ENCODE results near the gene PHYHIPL. TPM values are rescaled to one million over a fixed set of nuclear protein-coding genes. Genes with fewer than 3 reads are reported as not detected.

Gene PHYHIPL
- not detected in 2 replicates for total RNA-seq

DNA sequence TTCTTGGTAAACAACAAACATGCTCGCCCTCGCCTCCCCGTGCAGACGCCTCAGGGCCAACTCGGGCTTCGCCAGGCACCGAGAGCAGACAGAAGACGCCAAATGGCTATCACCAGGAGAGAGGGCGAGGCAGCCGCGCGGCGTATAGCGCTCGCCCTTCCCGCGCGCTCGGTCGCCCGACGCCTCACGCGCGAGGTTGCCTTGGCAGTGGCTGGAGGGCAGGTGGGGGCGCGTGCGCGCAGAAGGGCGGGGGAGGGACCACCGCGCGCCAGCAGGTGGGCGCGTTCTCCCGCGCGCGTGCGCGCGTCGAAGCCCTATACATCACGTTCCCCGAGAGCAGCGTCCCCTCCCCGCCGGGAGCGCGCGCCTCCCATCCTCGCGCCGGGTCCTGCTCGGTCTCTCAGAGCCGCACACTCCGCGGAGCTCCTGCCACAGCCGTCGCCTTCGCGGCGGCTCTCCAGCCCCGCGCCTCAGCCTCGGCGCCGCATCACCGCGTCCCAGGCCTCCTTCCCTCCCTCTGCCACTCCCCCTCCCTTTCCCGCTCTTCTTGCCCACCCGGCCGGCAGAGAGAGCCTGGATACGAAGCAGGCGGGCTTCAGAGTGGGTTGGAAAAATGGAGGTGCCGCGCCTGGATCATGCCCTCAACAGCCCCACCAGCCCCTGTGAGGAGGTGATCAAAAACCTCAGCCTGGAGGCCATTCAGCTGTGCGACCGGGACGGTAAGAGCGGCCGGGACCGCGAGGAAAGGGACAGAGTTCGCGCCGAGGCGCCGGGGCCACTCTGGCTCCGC, at the start of gene PHYHIPL:
Gene PHYHIPL, plus strand, starts transcription at position 403 of the 790 bp plus-strand sequence. Its CDS starts 211 bp downstream, at position 614.

Other genes starting within 250 kb of the PHYHIPL start
- gene FAM13C, start 185.9 kb downstream of the PHYHIPL start, total RNA-seq = under 0.01 and 0.14 TPM in 2 replicates